ENCODE measurements around the gene STAC2. TPM values are rescaled to one million over a fixed set of nuclear protein-coding genes. Genes with fewer than 3 reads are reported as not detected.
A peak's percentile ranks its signal among the peaks of the same experiment; 100 is the strongest.

Gene STAC2
- total RNA-seq, 1 donor from 2014 or later: not detected

GRCh38 chr17:39222866-39223834, 2.6 kb downstream of the STAC2 start:
- Mint-ChIP-seq H3K36me3 (ENCODE audit: low read depth, unreplicated experiment) (no peaks in the 10 kb centered on the region), H3K27me3 (ENCODE audit: unreplicated experiment) (peaks cover 30% of the 10 kb centered on the region), H3K9me3 (ENCODE audit: unreplicated experiment) (no peaks in the 10 kb centered on the region), H3K27ac (ENCODE audit: unreplicated experiment) (no peak overlapping the region), H3K4me3 (ENCODE audit: unreplicated experiment) (peak overlapping the region; percentile 56), H3K4me1 (ENCODE audit: unreplicated experiment) (peaks cover 10% of the 10 kb centered on the region)
- TF ChIP-seq CTCF (IDR thresholded peaks at IDR 0.05; ENCODE audit: unreplicated experiment): no peak
- DNase-seq (ENCODE audit: low spot score): no peak

- Mint-ChIP-seq H3K27ac (ENCODE audit: unreplicated experiment) (no peak overlapping the region), H3K4me3 (ENCODE audit: unreplicated experiment) (no peak overlapping the region), H3K36me3 (ENCODE audit: low read depth, unreplicated experiment) (no peaks in the 10 kb centered on the region), H3K27me3 (ENCODE audit: unreplicated experiment) (peaks cover 29% of the 10 kb centered on the region), H3K9me3 (ENCODE audit: unreplicated experiment) (no peaks in the 10 kb centered on the region), H3K4me1 (ENCODE audit: unreplicated experiment) (peaks cover 10% of the 10 kb centered on the region)
- DNase-seq (ENCODE audit: low spot score): no peak
- no peak for TF ChIP-seq CTCF (IDR thresholded peaks at IDR 0.05; ENCODE audit: unreplicated experiment)
Observed at GRCh38 chr17:39222151-39222550, 3.6 kb downstream of the STAC2 start.

- Mint-ChIP-seq H3K27me3 (ENCODE audit: unreplicated experiment) (peaks cover 30% of the 10 kb centered on the region), H3K36me3 (ENCODE audit: low read depth, unreplicated experiment) (no peaks in the 10 kb centered on the region), H3K9me3 (ENCODE audit: unreplicated experiment) (no peaks in the 10 kb centered on the region), H3K4me3 (ENCODE audit: unreplicated experiment) (no peak overlapping the region), H3K4me1 (ENCODE audit: unreplicated experiment) (peaks cover 10% of the 10 kb centered on the region), H3K27ac (ENCODE audit: unreplicated experiment) (no peak overlapping the region)
- no peak for DNase-seq (ENCODE audit: low spot score)
- TF ChIP-seq CTCF (IDR thresholded peaks at IDR 0.05; ENCODE audit: unreplicated experiment): no peak
Observed at GRCh38 chr17:39221572-39221971, 4.2 kb downstream of the STAC2 start.

GRCh38 chr17:39219647-39220154, 6.0 kb downstream of the STAC2 start:
- H3K27me3 Mint-ChIP-seq (ENCODE audit: unreplicated experiment): peaks cover 27% of the 10 kb centered on the region

More at GRCh38 chr17:39219647-39220154, 6.0 kb downstream of the STAC2 start:
- no peak for DNase-seq (ENCODE audit: low spot score)
- H3K27ac Mint-ChIP-seq (ENCODE audit: unreplicated experiment): no peak overlapping the region
- H3K4me1 Mint-ChIP-seq (ENCODE audit: unreplicated experiment): peaks cover 6% of the 10 kb centered on the region
- peaks cover 3% of the 10 kb centered on the region for H3K36me3 Mint-ChIP-seq (ENCODE audit: low read depth, unreplicated experiment)
- H3K9me3 Mint-ChIP-seq (ENCODE audit: unreplicated experiment): no peaks in the 10 kb centered on the region
- no peak overlapping the region for H3K4me3 Mint-ChIP-seq (ENCODE audit: unreplicated experiment)
- no peak for TF ChIP-seq CTCF (IDR thresholded peaks at IDR 0.05; ENCODE audit: unreplicated experiment)

All from endothelial cell (in vitro differentiated cells).